Measurements from ENCODE around the gene PARP3. TPM values are rescaled to one million over a fixed set of nuclear protein-coding genes. Genes with fewer than 3 reads are reported as not detected.

PARP3 gene
- total and polyA plus RNA-seq, 2 donors from 2014 or later, result 28.5 to 30.1 TPM

DNA sequence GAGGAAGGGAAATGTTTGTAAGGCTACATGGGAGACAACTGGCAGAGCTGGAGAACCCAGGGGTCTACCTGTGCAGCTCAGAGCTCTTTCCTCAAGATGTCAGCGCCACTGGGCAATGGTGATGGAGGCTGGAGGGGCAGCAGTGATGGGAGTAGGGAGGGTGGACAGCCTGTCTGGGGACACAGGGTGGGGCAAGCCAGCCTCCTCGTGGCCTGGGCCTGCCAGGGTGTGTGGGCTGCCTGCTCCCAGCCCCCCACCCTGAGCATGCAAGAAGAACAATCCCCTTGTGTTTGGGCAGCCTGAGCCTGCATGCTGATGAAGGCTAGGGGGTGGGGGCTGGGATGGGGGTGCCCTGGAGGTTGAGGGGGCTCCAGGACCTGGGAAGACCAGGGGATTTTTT is 23.9 kb downstream of the PARP3 start:
- Histone ChIP-seq H3K9ac (ENCODE audit: low read length in 3 of 3) (peak overlapping the region in 1 of 3 donors; percentile 46), H3K4me1 (ENCODE audit: control insufficient read depth in 2 of 3, insufficient read depth in 2 of 3, low read depth in 1 of 3, low read length in 3 of 3) (peaks cover 0 to 10% (median 0%) of the 10 kb centered on the region in 3 donors), H3K36me3 (ENCODE audit: control insufficient read depth in 2 of 3, insufficient read depth in 3 of 3, low read length in 3 of 3) (peaks cover 0 to 3% (median 0%) of the 10 kb centered on the region in 3 donors), H3K27ac (ENCODE audit: low read depth in 2 of 2, low read length in 2 of 2) (no peak overlapping the region), H3K9me3 (ENCODE audit: control insufficient read depth in 2 of 3, insufficient read depth in 1 of 3, low read length in 3 of 3) (no peaks in the 10 kb centered on the region), H3K27me3 (ENCODE audit: control insufficient read depth, insufficient read depth, low read length) (no peaks in the 10 kb centered on the region), H3K4me3 (ENCODE audit: low read length in 3 of 3) (no peak overlapping the region)
- FAIRE-seq, result no peak
- intact Hi-C loops (cut with DNase I), result no loop called here
- no peak for DNase-seq
- TF ChIP-seq CTCF (IDR thresholded peaks at IDR 0.05; ENCODE audit: borderline replicate concordance, extremely low read depth, insufficient read depth), result no peak

- intact Hi-C loops (cut with DNase I), result no loop called here
Observed at GRCh38 chr3:51966486-51966885, 24.3 kb downstream of the PARP3 start.

DNA sequence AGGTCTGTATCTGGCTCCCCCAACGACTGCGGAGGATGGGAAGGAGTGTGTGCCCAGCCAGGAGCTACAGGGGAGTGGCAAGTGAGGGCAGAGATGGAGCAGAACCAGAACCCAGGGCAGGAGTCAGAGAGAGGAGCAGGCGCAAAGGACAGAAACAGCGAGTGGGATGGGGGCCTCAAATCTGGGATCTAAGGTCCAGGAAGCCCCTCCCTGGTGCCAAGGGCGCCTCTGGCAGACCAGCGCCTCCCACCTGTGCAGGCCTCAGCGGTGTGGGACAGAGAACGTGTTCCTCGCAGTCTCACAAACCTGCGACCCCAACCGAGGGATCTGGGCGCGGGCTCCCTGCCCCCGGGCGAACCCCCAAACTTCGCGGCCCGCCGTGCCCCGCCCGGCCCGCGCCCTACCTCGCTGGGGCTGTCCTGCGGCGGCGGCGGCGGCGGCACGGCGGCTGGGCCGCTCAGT is 24.8 kb downstream of the PARP3 start:
- peaks cover 0 to 5% (median 0%) of the 10 kb centered on the region in 3 donors for H3K36me3 ChIP-seq (ENCODE audit: control insufficient read depth in 2 of 3, insufficient read depth in 3 of 3, low read length in 3 of 3)
- H3K9ac ChIP-seq (ENCODE audit: low read length in 3 of 3), result peak overlapping the region; percentile 47 to 95 (median 52)
- H3K4me3 ChIP-seq (ENCODE audit: low read length in 3 of 3), result peak overlapping the region; percentile 53 to 77 (median 69)
- intact Hi-C loops (cut with DNase I), result no loop called here
- peaks cover 0 to 12% (median 0%) of the 10 kb centered on the region in 3 donors for H3K4me1 ChIP-seq (ENCODE audit: control insufficient read depth in 2 of 3, insufficient read depth in 2 of 3, low read depth in 1 of 3, low read length in 3 of 3)
- no peaks in the 10 kb centered on the region for H3K27me3 ChIP-seq (ENCODE audit: control insufficient read depth, insufficient read depth, low read length)
- H3K9me3 ChIP-seq (ENCODE audit: control insufficient read depth in 2 of 3, insufficient read depth in 1 of 3, low read length in 3 of 3), result no peaks in the 10 kb centered on the region
- DNase-seq, result peak in 2 of 5 donors; percentile 60 to 77
- TF ChIP-seq CTCF (IDR thresholded peaks at IDR 0.05; ENCODE audit: borderline replicate concordance, extremely low read depth, insufficient read depth), result no peak
- peak overlapping the region in 1 of 2 donors; percentile 11 for H3K27ac ChIP-seq (ENCODE audit: low read depth in 2 of 2, low read length in 2 of 2)
- no peak for FAIRE-seq

More at GRCh38 chr3:51966486-51966885, 24.3 kb downstream of the PARP3 start:
- no peak for TF ChIP-seq CTCF (IDR thresholded peaks at IDR 0.05; ENCODE audit: borderline replicate concordance, extremely low read depth, insufficient read depth)
- DNase-seq (no peak), FAIRE-seq (no peak)
- peaks cover 0 to 12% (median 0%) of the 10 kb centered on the region in 3 donors for H3K4me1 ChIP-seq (ENCODE audit: control insufficient read depth in 2 of 3, insufficient read depth in 2 of 3, low read depth in 1 of 3, low read length in 3 of 3)
- H3K9me3 ChIP-seq (ENCODE audit: control insufficient read depth in 2 of 3, insufficient read depth in 1 of 3, low read length in 3 of 3), result no peaks in the 10 kb centered on the region
- peak overlapping the region; percentile 53 to 77 (median 69) for H3K4me3 ChIP-seq (ENCODE audit: low read length in 3 of 3)
- peak overlapping the region in 2 of 3 donors; percentile 52 to 95 for H3K9ac ChIP-seq (ENCODE audit: low read length in 3 of 3)
- no peak overlapping the region for H3K27ac ChIP-seq (ENCODE audit: low read depth in 2 of 2, low read length in 2 of 2)
- H3K36me3 ChIP-seq (ENCODE audit: control insufficient read depth in 2 of 3, insufficient read depth in 3 of 3, low read length in 3 of 3), result peaks cover 0 to 5% (median 0%) of the 10 kb centered on the region in 3 donors
- H3K27me3 ChIP-seq (ENCODE audit: control insufficient read depth, insufficient read depth, low read length), result no peaks in the 10 kb centered on the region
